Measurements from ENCODE around the gene LPP. TPM values are rescaled to one million over a fixed set of nuclear protein-coding genes. Genes with fewer than 3 reads are reported as not detected.

The LPP gene
- total RNA-seq, 1 experiment from 2014 or later = 54.0 TPM

GRCh38 chr3:188178293-188178936 is 24.5 kb downstream of the LPP start:
- CTCF ChIA-PET = no interaction called here
- no peak overlapping the region for H3K9ac ChIP-seq (ENCODE audit: low read length)
- H3K9me3 ChIP-seq (ENCODE audit: control insufficient read depth in 1 of 2, insufficient read depth in 1 of 2, low read depth in 1 of 2, low read length in 2 of 2) = no peaks in the 10 kb centered on the region
- H3K4me3 ChIP-seq (replicated peaks in 1 of 2; ENCODE audit: low read depth in 1 of 2, low read length in 2 of 2) = no peak overlapping the region
- TF ChIP-seq POLR2AphosphoS5 (IDR thresholded peaks at IDR 0.05; ENCODE audit: low read depth, low read length) (no peak), ZFX (IDR thresholded peaks at IDR 0.05) (no peak), EGR1 (IDR thresholded peaks at IDR 0.05; ENCODE audit: low read depth) (no peak), SP1 (IDR thresholded peaks at IDR 0.05; ENCODE audit: low read depth) (no peak), CTCF (IDR thresholded peaks at IDR 0.05 in 2 of 3, conservative IDR thresholded peaks at IDR 0.05 in 1 of 3; ENCODE audit: borderline replicate concordance in 1 of 3, insufficient read depth in 1 of 3, low read depth in 2 of 3, low read length in 2 of 3) (no peak), RAD21 (IDR thresholded peaks at IDR 0.05; ENCODE audit: low read depth) (no peak), ZBTB33 (IDR thresholded peaks at IDR 0.05; ENCODE audit: extremely low read depth, insufficient replicate concordance, low read length) (no peak), FOSL1 (IDR thresholded peaks at IDR 0.05; ENCODE audit: low read depth) (no peak), CEBPB (IDR thresholded peaks at IDR 0.05; ENCODE audit: low read depth) (no peak), EZH2 (IDR thresholded peaks at IDR 0.05) (no peak), TCF7L2 (IDR thresholded peaks at IDR 0.05; ENCODE audit: borderline replicate concordance, extremely low read depth, insufficient read depth, insufficient read length) (no peak), ZNF274 (IDR thresholded peaks at IDR 0.05; ENCODE audit: low read depth, low read length) (no peak), JUND (IDR thresholded peaks at IDR 0.05) (no peak), SRF (IDR thresholded peaks at IDR 0.05; ENCODE audit: low read depth) (no peak), REST (IDR thresholded peaks at IDR 0.05; ENCODE audit: low read depth) (no peak), SIN3A (IDR thresholded peaks at IDR 0.05; ENCODE audit: low read depth) (no peak), MAX (IDR thresholded peaks at IDR 0.05) (no peak), EZH2phosphoT487 (IDR thresholded peaks at IDR 0.05; ENCODE audit: borderline replicate concordance) (no peak), YY1 (IDR thresholded peaks at IDR 0.05; ENCODE audit: extremely low read depth, insufficient replicate concordance, low read depth, low read length) (no peak), ATF3 (IDR thresholded peaks at IDR 0.05) (no peak)
- BruUV-seq (replicated peaks) = no TSS peak
- no peak for ATAC-seq
- H4K20me1 ChIP-seq (ENCODE audit: insufficient read depth) = no peaks in the 10 kb centered on the region
- H3K27ac ChIP-seq (ENCODE audit: low read depth, low read length) = no peak overlapping the region
- RAD21 ChIA-PET (ENCODE audit: low non-redundant PET in 1 of 2, low total read pairs in 2 of 2, uncharacterized antibody in 2 of 2, unreplicated experiment in 2 of 2) = no interaction called here
- H2AFZ ChIP-seq (ENCODE audit: low read depth, low read length, poor library complexity, severe bottlenecking) = no peak overlapping the region
- peaks cover 26% of the 10 kb centered on the region for H3K79me2 ChIP-seq (ENCODE audit: insufficient read depth, low read length)
- no peak for DNase-seq (ENCODE audit: low read depth, low spot score)
- POLR2A ChIA-PET = no interaction called here
- H3K36me3 ChIP-seq (ENCODE audit: control insufficient read depth in 1 of 2, insufficient read depth in 2 of 2, low read length in 2 of 2) = no peaks in the 10 kb centered on the region
- H3K27me3 ChIP-seq (ENCODE audit: insufficient read depth, low read length) = no peaks in the 10 kb centered on the region
- H3K9me2 ChIP-seq (ENCODE audit: insufficient read depth) = no peaks in the 10 kb centered on the region
- H3K4me1 ChIP-seq (ENCODE audit: control insufficient read depth in 1 of 2, insufficient read depth in 2 of 2, low read length in 2 of 2) = peaks cover 6 to 8% of the 10 kb centered on the region in 2 experiments; a peak in 2 of 4 replicates
- no peak overlapping the region for H3K4me2 ChIP-seq (ENCODE audit: low read length)
- intact Hi-C loops (cut with micrococcal nuclease) = no loop called here
